A549 (cell line): ENCODE data around the gene PLIN4. TPM values are rescaled to one million over a fixed set of nuclear protein-coding genes. Genes with fewer than 3 reads are reported as not detected.
A peak's percentile ranks its signal among the peaks of the same experiment; 100 is the strongest.

Experiments used
- ATAC-seq, 2 experiments: fragments of 200-7000 bp in 1 of 2; fragments of >200 bp in 1 of 2; cut with Nextera tagmentation in 1 of 2; cut with Tn5 transposase in 1 of 2; 3 replicates each; pipeline versions ENCODE4 v1.8.0 to v1.9.1; 2018 to 2020; ENCODE audit warnings: mild to moderate bottlenecking in 1 of 2, moderate library complexity in 1 of 2
- CTCF ChIA-PET: fragments of 300-600 bp; sonication (Branson Sonifier 250); formaldehyde crosslinking; extraction: SDS; loops from one replicate; lab custom pipeline; 2021; ENCODE audit warnings: antibody characterized with exemption, inconsistent platforms; lab: Yijun Ruan, JAX
- POLR2A ChIA-PET: fragments of 350-600 bp; formaldehyde crosslinking; extraction: SDS; loops from one replicate; lab custom pipeline; 2021; ENCODE audit warnings: antibody characterized with exemption, inconsistent platforms; lab: Yijun Ruan, JAX
- DNase-seq, 2 experiments: peaks; one replicate each; pipeline versions ENCODE4 v3.0.0 to v3.0.0-alpha.2; 2011 to 2016; ENCODE audit warnings: low read depth in 1 of 2, low spot score in 1 of 2
- FAIRE-seq: peaks from 2 replicates; lab custom pipeline; 2011; peaks lifted over from hg19 to GRCh38; lab: Jason Lieb, UNC
- H3K27ac ChIP-seq, 2 experiments: fragments of >200 bp; sonication (Bioruptor Twin); formaldehyde crosslinking; 3 replicates each; pipeline ENCODE4 v1.5.1; 2016 to 2017
- H3K4me1 ChIP-seq: fragments of >200 bp; sonication (Bioruptor Twin); formaldehyde crosslinking; 3 replicates; pipeline ENCODE4 v1.6.1; 2016
- H3K4me2 ChIP-seq: fragments of >200 bp; sonication (Bioruptor Twin); formaldehyde crosslinking; 3 replicates; pipeline ENCODE4 v1.6.1; 2016
- H3K4me3 ChIP-seq: fragments of >200 bp; sonication (Bioruptor Twin); formaldehyde crosslinking; 3 replicates; pipeline ENCODE4 v1.5.1; 2016
- H3K9me3 ChIP-seq: fragments of >200 bp; sonication (Bioruptor Twin); formaldehyde crosslinking; 3 replicates; pipeline ENCODE4 v1.6.1; 2016
- CBX2 ChIP-seq: fragments of 200-600 bp; sonication (generic); IDR thresholded peaks from 2 replicates; pipeline ENCODE4 v1.6.1; 2016; ENCODE audit warnings: low read depth, mild to moderate bottlenecking, borderline replicate concordance
- CBX8 ChIP-seq: fragments of 200-600 bp; sonication (generic); IDR thresholded peaks from 2 replicates; pipeline ENCODE4 v1.6.1; 2016
- CHD2 ChIP-seq: fragments of 150-350 bp; IDR thresholded peaks from 2 replicates; pipeline ENCODE4 v1.6.1; 2014; ENCODE audit warnings: low read length; ENCODE audit not compliant: partially characterized antibody
- CTCF ChIP-seq: fragments of >200 bp; sonication (Bioruptor Twin); formaldehyde crosslinking; IDR thresholded peaks from 3 replicates; pipeline ENCODE4 v1.5.1; 2016
- E2F6 ChIP-seq: IDR thresholded peaks from 2 replicates; pipeline ENCODE4 v1.6.1; 2012; ENCODE audit warnings: low read depth, borderline replicate concordance
- EHF ChIP-seq: fragments of 250-450 bp; sonication (Bioruptor Pico); IDR thresholded peaks from 2 replicates; pipeline ENCODE4 v1.5.0; 2020; ENCODE audit warnings: mild to moderate bottlenecking
- EHMT2 ChIP-seq: fragments of 200-600 bp; sonication (generic); IDR thresholded peaks from 2 replicates; pipeline ENCODE4 v1.6.1; 2016; ENCODE audit warnings: antibody characterized with exemption, low read depth, mild to moderate bottlenecking, moderate library complexity
- EP300 ChIP-seq, 2 experiments: fragments of >200 bp; sonication (Bioruptor Twin); formaldehyde crosslinking; IDR thresholded peaks; 2 replicates in 1 of 2; 3 replicates in 1 of 2; pipeline ENCODE4 v1.6.1; 2016 to 2017
- ESRRA ChIP-seq: fragments of 150-350 bp; IDR thresholded peaks from 2 replicates; pipeline ENCODE4 v1.6.1; 2014; ENCODE audit warnings: mild to moderate bottlenecking, low read length, borderline replicate concordance
- FOSB ChIP-seq: fragments of 250-450 bp; sonication (Bioruptor Pico); IDR thresholded peaks from 2 replicates; pipeline ENCODE4 v1.5.0; 2020; ENCODE audit warnings: mild to moderate bottlenecking, moderate library complexity
- FOXS1 ChIP-seq: fragments of 250-450 bp; sonication (Bioruptor Pico); IDR thresholded peaks from 2 replicates; pipeline ENCODE4 v1.5.0; 2020; ENCODE audit warnings: mild to moderate bottlenecking, moderate library complexity
- GATA3 ChIP-seq: IDR thresholded peaks from 2 replicates; pipeline ENCODE4 v1.6.1; 2012; ENCODE audit warnings: borderline replicate concordance
- HEYL ChIP-seq: fragments of 250-450 bp; sonication (Bioruptor Pico); IDR thresholded peaks from 2 replicates; pipeline ENCODE4 v1.8.0; 2021; ENCODE audit warnings: mild to moderate bottlenecking, moderate library complexity
- JUN ChIP-seq, 2 experiments: fragments of >200 bp; sonication (Bioruptor Twin); formaldehyde crosslinking; IDR thresholded peaks; 2 replicates in 1 of 2; 3 replicates in 1 of 2; pipeline ENCODE4 v1.6.1; 2016 to 2017
- JUNB ChIP-seq: fragments of >200 bp; sonication (Bioruptor Twin); formaldehyde crosslinking; IDR thresholded peaks from 2 replicates; pipeline ENCODE4 v1.6.1; 2016
- MAFK ChIP-seq: fragments of 450-650 bp; IDR thresholded peaks from 2 replicates; pipeline ENCODE4 v1.6.1; 2014; ENCODE audit not compliant: partially characterized antibody
- MYC ChIP-seq: IDR thresholded peaks from 2 replicates; pipeline ENCODE4 v1.6.1; 2012; ENCODE audit warnings: mild to moderate bottlenecking, inconsistent platforms, low read length, improper control_type of control experiment, borderline replicate concordance
- PBX3 ChIP-seq: IDR thresholded peaks from 2 replicates; pipeline ENCODE4 v1.6.1; 2012
- RAD21 ChIP-seq, 2 experiments: fragments of >200 bp in 1 of 2; sonication (Bioruptor Twin) in 1 of 2; formaldehyde crosslinking in 1 of 2; IDR thresholded peaks in 1 of 2; conservative IDR thresholded peaks in 1 of 2; 2 replicates in 1 of 2; 3 replicates in 1 of 2; pipeline ENCODE4 v1.6.1; 2012 to 2018; ENCODE audit warnings: inconsistent platforms in 1 of 2
- RARB ChIP-seq: fragments of 250-450 bp; sonication (Bioruptor Pico); IDR thresholded peaks from 2 replicates; pipeline ENCODE4 v1.8.0; 2021; ENCODE audit warnings: mild to moderate bottlenecking, moderate library complexity
- RFX5 ChIP-seq: fragments of 450-650 bp; IDR thresholded peaks from 2 replicates; pipeline ENCODE4 v1.7.1; 2014; ENCODE audit warnings: antibody characterized with exemption, mild to moderate bottlenecking, moderate library complexity
- SMC3 ChIP-seq: fragments of >200 bp; sonication (Bioruptor Twin); formaldehyde crosslinking; IDR thresholded peaks from 3 replicates; pipeline ENCODE4 v1.6.1; 2018; ENCODE audit warnings: inconsistent platforms
- ZFP36 ChIP-seq: fragments of 450-650 bp; IDR thresholded peaks from 2 replicates; pipeline ENCODE4 v1.6.1; 2014; ENCODE audit warnings: borderline replicate concordance; ENCODE audit not compliant: partially characterized antibody
- WGBS: methylation state at CpG from one replicate; pipeline ENCODE4 v1.1.6; 2017; ENCODE audit errors: missing lambda C conversion rate; 5-methylcytosine and 5-hydroxymethylcytosine counted together
- polyA plus RNA-seq, 4 experiments: library from polyadenylated mRNA; depleted of rRNA in 3 of 4; stranded (reverse); fragments of >200 nt; fragmentation: RNase III in 1 of 4; extraction: RNeasy Plus Mini Kit Qiagen cat#74134 plus additional on column Dnase treatment in 1 of 4; gene quantifications; 2 replicates in 3 of 4; 3 replicates in 1 of 4; pipeline ENCODE4 v1.2.3, GENCODE V29; 2011 to 2017
- TF ChIP-seq, protein P1 (sequence below): fragments of >200 bp; sonication (Bioruptor Twin); formaldehyde crosslinking; IDR thresholded peaks from 2 replicates; pipeline ENCODE4 v1.6.1; 2016

Gene PLIN4
- polyA plus RNA-seq, 2 of the 4 experiments (the other 2 are of a cell fraction): 0.04 to 0.23 TPM

GRCh38 chr19:4557971-4558941 lies 40.0 kb upstream of the PLIN4 start:
- peaks cover 13% of the 10 kb centered on the region for H3K4me1 ChIP-seq
- FAIRE-seq (no peak), ATAC-seq (peak in 1 of 2 experiments; percentile 9; a peak in 1 of 6 replicates), DNase-seq (no peak)
- peak overlapping the region; percentile 60 for H3K4me2 ChIP-seq
- TF ChIP-seq E2F6 (no peak), CTCF (peak; percentile 77), CBX2 (no peak), HEYL (no peak), SMC3 (peak; percentile 63), RAD21 (conservative IDR thresholded peaks at IDR 0.05 in 1 of 2, IDR thresholded peaks at IDR 0.05 in 1 of 2) (peak; percentile 45 to 46; a peak in 4 of 5 replicates), EHF (CRISPR knock-in tag) (no peak)
- ChIA-PET POLR2A (interaction anchor here (0.9 kb wide), 1 partner anchor 9 kb away, joined by 4 read pairs; no protein-coding TSS in a partner anchor), CTCF (interaction anchor here (0.6 to 3.8 kb wide), 16 partner anchors 8 to 91 kb away, joined by 3 to 22 read pairs (median 6); partner anchors contain the start of gene PLIN5)
- peak overlapping the region in 1 of 2 experiments; percentile 76; a peak in 2 of 6 replicates for H3K27ac ChIP-seq
- no peaks in the 10 kb centered on the region for H3K9me3 ChIP-seq
- no peak overlapping the region for H3K4me3 ChIP-seq
- 20% methylated on average over 20 of the region's 44 CpGs for WGBS

DNA sequence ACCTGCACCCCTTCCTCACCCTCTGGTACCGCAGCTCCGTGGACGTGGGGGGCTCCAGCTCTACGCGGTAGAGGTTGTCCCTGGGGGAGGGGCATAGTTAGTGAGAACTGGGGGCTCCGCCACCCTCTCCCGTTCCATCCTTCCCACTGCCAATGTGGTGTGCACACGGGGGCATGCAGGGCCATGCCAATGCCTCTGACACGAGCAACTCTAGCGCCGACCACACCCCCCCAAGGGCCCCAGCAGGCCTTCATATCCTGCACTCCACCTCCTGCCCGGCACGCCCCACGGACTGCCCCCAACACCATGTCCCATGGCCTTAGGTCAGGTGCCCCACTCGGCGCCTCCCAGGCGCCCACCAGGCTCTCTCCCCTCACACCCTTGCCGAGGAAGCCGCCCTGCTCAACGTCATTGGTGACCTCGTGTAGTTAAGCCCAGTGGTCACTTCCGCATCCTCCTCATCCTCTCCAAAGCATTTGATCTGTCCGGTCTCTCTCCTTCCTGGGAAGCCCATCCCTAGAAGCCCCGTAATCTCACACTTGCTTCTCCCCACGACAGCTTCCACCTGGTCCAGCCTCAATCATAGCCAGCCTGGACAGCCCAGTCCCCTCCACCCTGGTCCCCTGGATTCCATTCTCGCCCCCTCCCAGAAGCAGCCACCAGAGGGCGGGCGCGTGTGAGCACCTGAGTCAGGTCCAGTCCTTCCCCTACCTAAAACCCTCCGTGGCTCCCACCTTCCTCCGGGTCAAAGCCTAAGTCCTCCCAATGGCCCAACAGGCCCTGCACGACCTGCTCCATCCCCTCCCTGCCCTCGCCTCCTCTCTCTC lies 39.1 kb upstream of the PLIN4 start:
- Histone ChIP-seq H3K4me3 (no peak overlapping the region; the same call in 2 of the 3 replicates), H3K27ac (0 out of 6 replicates have a peak overlapping the region, but pooled peaks of 1 of the 2 experiments have one; percentile 76), H3K9me3 (no peaks in the 10 kb centered on the region), H3K4me1 (peaks cover 13% of the 10 kb centered on the region), H3K4me2 (peak overlapping the region; percentile 58)
- DNase-seq: no peak
- peak; percentile 55 to 74; a peak in 5 of 6 replicates for ATAC-seq
- 38% methylated on average over 25 of the region's 33 CpGs for WGBS
- no peak for FAIRE-seq
- ChIA-PET POLR2A (no interaction called here), CTCF (interaction anchor here (0.7 to 3.8 kb wide), 8 partner anchors 9 to 155 kb away, joined by 3 to 18 read pairs (median 4); no protein-coding TSS in a partner anchor)
- TF ChIP-seq RARB (CRISPR knock-in tag) (no peak), ESRRA (no peak), ZFP36 (peak; percentile 63), SMC3 (0 out of 3 replicates have a peak, but pooled peaks have one; percentile 17), CBX2 (no peak), RFX5 (no peak), GATA3 (no peak), CBX8 (no peak)

DNA sequence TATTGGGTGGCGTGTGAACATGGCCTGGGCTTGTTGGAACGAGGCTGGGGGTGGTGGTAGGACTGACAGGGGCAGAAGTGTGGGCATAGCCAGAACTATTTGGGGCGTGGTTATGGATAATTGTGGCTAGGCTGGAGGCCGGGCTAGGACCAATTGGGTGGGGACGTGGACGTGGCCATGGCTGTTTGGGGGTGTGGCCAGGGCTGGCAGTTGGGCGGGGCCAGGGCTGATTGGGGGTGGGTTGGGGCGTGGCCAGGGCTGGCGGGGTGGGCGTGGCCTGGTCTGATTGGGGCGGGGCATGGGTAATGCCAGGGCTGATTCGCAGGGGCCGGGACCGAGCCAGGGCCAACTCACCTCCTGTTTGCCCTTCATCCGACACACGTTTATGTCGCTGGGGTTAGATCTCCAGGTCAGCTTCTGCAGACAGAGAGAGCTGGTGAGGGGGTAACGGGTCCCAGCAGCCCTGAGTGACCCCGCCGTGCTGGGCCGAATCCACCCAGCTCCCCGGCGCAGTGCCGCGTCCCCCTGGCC lies 38.4 kb upstream of the PLIN4 start:
- no peak for FAIRE-seq
- POLR2A ChIA-PET: interaction anchor here (0.6 kb wide), 1 partner anchor 11 kb away, joined by 4 read pairs; no protein-coding TSS in a partner anchor
- Histone ChIP-seq H3K4me3 (no peak overlapping the region; the same call in 2 of the 3 replicates), H3K9me3 (no peaks in the 10 kb centered on the region), H3K4me1 (peaks cover 13% of the 10 kb centered on the region), H3K27ac (peak overlapping the region in 1 of 2 experiments; percentile 59; a peak in 2 of 6 replicates), H3K4me2 (peak overlapping the region; percentile 58)
- WGBS: 40% methylated on average over 17 of the region's 25 CpGs
- TF ChIP-seq JUN (IDR thresholded peaks at IDR 0.05): no peak
- no peak for TF ChIP-seq CHD2
- TF ChIP-seq EP300 (IDR thresholded peaks at IDR 0.05): no peak
- no peak for TF ChIP-seq MAFK
- TF ChIP-seq RARB (CRISPR knock-in tag): no peak
- no peak for TF ChIP-seq MYC
- no peak for TF ChIP-seq PBX3
- TF ChIP-seq FOXS1 (CRISPR knock-in tag): no peak
- no peak for TF ChIP-seq ESRRA
- TF ChIP-seq EHMT2: no peak
- no peak for TF ChIP-seq FOSB (CRISPR knock-in tag)
- TF ChIP-seq, protein P1, sequence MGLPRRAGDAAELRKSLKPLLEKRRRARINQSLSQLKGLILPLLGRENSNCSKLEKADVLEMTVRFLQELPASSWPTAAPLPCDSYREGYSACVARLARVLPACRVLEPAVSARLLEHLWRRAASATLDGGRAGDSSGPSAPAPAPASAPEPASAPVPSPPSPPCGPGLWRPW: no peak
- no peak for TF ChIP-seq JUNB
- peak; percentile 51 to 79 for ATAC-seq
- peak; percentile 70 to 82 for DNase-seq
- CTCF ChIA-PET: interaction anchor here (0.7 to 3.8 kb wide), 9 partner anchors 10 to 156 kb away, joined by 3 to 18 read pairs (median 4); no protein-coding TSS in a partner anchor
